NK-92 treated with Interleukin-12 subunit alpha and Interleukin-12 subunit beta, amount 100 ng/mL, for 24 hours (cell line): ENCODE data around the gene ATOH8.
"Not testable (repeated sequence)": the region's sequence is repeated elsewhere in the genome, so short reads cannot be mapped to it uniquely, and the experiment has no call there.

Experiments used
- DNase-seq: peaks from one replicate; lab custom pipeline; 2025; lab: John Stamatoyannopoulos, UW

ATOH8 gene

DNA sequence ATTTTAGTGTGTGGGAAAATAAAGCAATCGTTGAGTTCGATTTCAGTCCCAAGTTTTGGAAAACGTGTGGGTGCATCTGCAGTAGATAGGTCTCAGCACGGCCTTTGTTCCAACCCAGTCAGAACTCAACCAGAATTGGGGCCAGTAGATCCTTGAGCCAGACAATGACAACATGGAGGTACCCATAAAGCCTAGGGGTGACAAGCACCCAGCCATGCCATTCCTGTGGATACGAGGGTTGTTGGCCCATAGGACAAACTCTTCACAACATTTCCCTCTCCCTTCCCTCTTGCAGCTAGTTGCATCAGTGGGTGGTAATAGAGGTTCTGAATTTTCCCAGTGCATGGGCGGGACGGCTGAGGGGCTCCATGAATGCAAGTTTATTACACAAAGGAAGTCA, 74.9 kb downstream of the ATOH8 start:
- no peak for DNase-seq

DNA sequence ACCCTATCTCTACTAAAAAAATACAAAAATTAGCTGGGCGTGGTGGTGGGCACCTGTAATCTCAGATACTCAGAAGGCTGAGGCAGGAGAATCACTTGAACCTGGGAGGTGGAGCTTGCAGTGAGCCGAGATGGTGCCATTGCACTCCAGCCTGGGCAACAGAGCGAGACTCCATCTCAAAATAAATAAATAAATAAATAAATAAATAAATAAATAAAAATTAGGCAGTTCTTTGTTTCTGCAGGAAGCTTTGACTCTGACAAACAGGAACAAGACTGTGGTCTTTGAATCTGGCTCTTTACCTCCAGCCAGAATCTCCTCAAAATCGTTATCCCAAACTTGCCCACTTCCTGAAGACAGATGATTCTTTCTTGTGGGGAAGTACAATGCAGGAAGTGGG, 75.6 kb downstream of the ATOH8 start:
- DNase-seq, result not testable (repeated sequence)

GRCh38 chr2:85830645-85831044, 76.9 kb downstream of the ATOH8 start:
- DNase-seq, result no peak

GRCh38 chr2:85831735-85832134, 77.9 kb downstream of the ATOH8 start:
- DNase-seq, result no peak

- no peak for DNase-seq
Observed at GRCh38 chr2:85834466-85834865, 80.7 kb downstream of the ATOH8 start.
